OCI-LY1 (cell line): ENCODE measurements around the gene ORC3.

ENCODE experiments used
- CTCF ChIP-seq: fragments of 200-600 bp; sonication (generic), shearing (Covaris generic); IDR thresholded peaks from 2 replicates; pipeline ENCODE4 v1.5.1; 2017; ENCODE audit warnings: mild to moderate bottlenecking, antibody characterized with exemption, low read length, moderate library complexity, mixed read lengths
- EZH2 ChIP-seq: fragments of 200-600 bp; sonication (generic), shearing (Covaris generic); IDR thresholded peaks from 2 replicates; pipeline ENCODE4 v1.8.0; 2017; ENCODE audit warnings: borderline replicate concordance, mixed run types, mild to moderate bottlenecking, antibody characterized with exemption, low read length, moderate library complexity, mixed read lengths

GRCh38 chr6:87654875-87655454 lies 65.0 kb downstream of the ORC3 start:
- TF ChIP-seq EZH2 (no peak), CTCF (no peak)
